ENCODE data around the gene ECE2. TPM values are rescaled to one million over a fixed set of nuclear protein-coding genes. Genes with fewer than 3 reads are reported as not detected.

Gene ECE2
- total RNA-seq, 1 donor from 2014 or later: not detected

DNA sequence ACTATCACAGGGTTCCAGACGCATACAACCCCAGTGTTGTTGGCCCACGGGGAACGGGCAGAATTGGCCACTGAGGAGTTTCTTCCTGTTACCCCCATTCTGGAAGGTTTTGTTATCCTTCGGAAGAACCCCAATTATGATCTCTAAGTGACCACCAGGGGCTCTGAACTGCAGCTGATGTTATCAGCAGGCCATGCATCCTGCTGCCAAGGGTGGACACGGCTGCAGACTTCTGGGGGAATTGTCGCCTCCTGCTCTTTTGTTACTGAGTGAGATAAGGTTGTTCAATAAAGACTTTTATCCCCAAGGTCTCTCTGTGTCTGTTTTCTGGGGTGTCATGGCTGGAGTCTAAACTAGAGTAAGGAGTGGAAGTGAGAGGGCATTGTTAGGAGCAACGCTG lies 32.9 kb downstream of the ECE2 start:
- peak overlapping the region; percentile 25 for H3K27ac Mint-ChIP-seq (ENCODE audit: unreplicated experiment)
- no peaks in the 10 kb centered on the region for H3K9me3 Mint-ChIP-seq (ENCODE audit: low read depth)
- no peaks in the 10 kb centered on the region for H3K27me3 Mint-ChIP-seq (ENCODE audit: low read depth)

DNA sequence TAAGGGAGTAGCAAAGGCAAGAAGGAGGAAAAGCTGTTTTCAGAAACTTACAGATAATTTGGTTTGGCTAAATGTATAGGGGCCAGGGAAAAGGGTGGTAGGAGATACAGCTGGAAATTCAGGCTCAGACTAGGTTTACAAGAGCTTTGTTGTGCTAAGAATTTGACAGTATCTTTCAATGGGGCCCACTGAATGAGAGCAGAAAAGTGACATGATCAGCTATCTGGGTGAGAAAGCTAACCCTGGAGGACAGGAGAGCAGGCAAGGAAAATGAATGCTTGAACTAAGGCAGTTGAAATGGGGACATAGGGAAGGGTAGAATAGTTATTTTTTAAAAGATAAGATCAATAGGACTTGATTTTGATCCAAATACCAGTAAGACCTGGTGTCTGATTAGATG lies 35.8 kb downstream of the ECE2 start:
- Mint-ChIP-seq H3K27me3 (ENCODE audit: low read depth) (no peaks in the 10 kb centered on the region), H3K4me3 (ENCODE audit: unreplicated experiment) (no peak overlapping the region)

More for the DNA sequence above, 32.9 kb downstream of the ECE2 start:
- no peak for DNase-seq (ENCODE audit: low spot score)
- TF ChIP-seq, protein P1, sequence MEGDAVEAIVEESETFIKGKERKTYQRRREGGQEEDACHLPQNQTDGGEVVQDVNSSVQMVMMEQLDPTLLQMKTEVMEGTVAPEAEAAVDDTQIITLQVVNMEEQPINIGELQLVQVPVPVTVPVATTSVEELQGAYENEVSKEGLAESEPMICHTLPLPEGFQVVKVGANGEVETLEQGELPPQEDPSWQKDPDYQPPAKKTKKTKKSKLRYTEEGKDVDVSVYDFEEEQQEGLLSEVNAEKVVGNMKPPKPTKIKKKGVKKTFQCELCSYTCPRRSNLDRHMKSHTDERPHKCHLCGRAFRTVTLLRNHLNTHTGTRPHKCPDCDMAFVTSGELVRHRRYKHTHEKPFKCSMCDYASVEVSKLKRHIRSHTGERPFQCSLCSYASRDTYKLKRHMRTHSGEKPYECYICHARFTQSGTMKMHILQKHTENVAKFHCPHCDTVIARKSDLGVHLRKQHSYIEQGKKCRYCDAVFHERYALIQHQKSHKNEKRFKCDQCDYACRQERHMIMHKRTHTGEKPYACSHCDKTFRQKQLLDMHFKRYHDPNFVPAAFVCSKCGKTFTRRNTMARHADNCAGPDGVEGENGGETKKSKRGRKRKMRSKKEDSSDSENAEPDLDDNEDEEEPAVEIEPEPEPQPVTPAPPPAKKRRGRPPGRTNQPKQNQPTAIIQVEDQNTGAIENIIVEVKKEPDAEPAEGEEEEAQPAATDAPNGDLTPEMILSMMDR (IDR thresholded peaks at IDR 0.05): no peak
- Mint-ChIP-seq H3K4me1 (ENCODE audit: low read depth) (no peaks in the 10 kb centered on the region), H3K36me3 (ENCODE audit: low read depth) (peaks cover 48% of the 10 kb centered on the region), H3K4me3 (ENCODE audit: unreplicated experiment) (no peak overlapping the region)

DNA sequence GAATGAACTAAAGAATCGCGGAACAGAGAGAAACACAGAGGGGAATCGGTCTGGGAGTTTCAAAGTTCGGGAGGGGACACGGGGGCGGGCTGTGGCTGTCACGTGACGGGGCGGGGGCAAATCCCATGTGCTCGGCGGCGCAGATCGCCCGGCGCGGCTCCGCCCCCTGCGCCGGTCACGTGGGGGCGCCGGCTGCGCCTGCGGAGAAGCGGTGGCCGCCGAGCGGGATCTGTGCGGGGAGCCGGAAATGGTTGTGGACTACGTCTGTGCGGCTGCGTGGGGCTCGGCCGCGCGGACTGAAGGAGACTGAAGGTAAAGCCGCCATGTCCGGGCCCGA lies 38.5 kb downstream of the ECE2 start, which contains the start of gene EIF4G1:
TSS of gene EIF4G1 (plus strand) at position 244 of the 337 bp plus-strand sequence. CDS start 1,191 bp downstream, outside the sequence.
- Mint-ChIP-seq H3K4me1 (ENCODE audit: low read depth) (peaks cover 31% of the 10 kb centered on the region), H3K4me3 (ENCODE audit: unreplicated experiment) (peak within 1 kb of the TSS; percentile 84), H3K27me3 (ENCODE audit: low read depth) (no peaks in the 10 kb centered on the region), H3K9me3 (ENCODE audit: low read depth) (no peaks in the 10 kb centered on the region), H3K36me3 (ENCODE audit: low read depth) (peaks cover 14% of the 10 kb centered on the region), H3K27ac (ENCODE audit: unreplicated experiment) (peak within 1 kb of the TSS; percentile 84)
- peak; percentile 98 for DNase-seq (ENCODE audit: low spot score)
- TF ChIP-seq, protein P1 (IDR thresholded peaks at IDR 0.05): no peak

More for the DNA sequence above, 35.8 kb downstream of the ECE2 start:
- peaks cover 28% of the 10 kb centered on the region for H3K36me3 Mint-ChIP-seq (ENCODE audit: low read depth)
- TF ChIP-seq, protein P1 (IDR thresholded peaks at IDR 0.05): no peak
- no peak overlapping the region for H3K27ac Mint-ChIP-seq (ENCODE audit: unreplicated experiment)
- H3K9me3 Mint-ChIP-seq (ENCODE audit: low read depth): no peaks in the 10 kb centered on the region
- peaks cover 8% of the 10 kb centered on the region for H3K4me1 Mint-ChIP-seq (ENCODE audit: low read depth)
- no peak for DNase-seq (ENCODE audit: low spot score)

DNA sequence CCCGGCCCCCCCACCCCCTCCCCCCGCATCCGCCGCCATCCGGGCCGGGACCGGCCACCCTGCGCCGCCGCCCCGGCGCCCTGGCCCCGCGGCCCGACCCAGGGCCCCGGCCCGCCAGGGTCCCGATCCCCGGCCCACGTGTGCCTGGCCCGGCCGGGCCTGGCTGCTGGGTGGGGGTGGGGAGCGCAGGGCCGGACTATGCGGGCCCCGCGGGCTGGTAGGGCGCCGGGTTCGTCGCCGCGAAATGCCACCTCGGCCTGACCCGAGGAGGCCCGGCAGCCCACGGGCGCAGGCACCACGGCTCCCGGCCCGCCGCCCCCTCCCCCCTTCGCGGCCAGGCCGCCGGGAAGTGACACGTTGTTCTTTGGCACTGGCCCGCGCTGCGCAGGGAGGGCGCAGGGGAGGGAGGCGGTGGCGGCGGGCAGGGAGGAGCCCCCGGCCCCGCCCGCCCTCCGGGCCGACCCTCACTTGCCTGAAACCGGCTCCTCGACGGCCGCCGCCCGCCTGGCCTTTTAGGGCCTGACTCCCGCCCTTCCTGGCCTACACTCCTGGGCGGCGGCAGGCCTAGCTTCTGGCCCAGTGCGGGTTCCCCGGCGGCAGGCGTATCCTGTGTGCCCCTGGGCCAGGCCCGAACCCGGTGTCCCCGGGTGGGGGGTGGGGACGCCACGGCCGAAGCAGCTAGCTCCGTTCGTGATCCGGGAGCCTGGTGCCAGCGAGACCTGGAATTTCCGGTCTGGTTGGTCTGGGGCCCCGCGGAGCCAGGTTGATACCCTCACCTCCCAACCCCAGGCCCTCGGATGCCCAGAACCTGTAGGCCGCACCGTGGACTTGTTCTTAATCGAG lies 39.1 kb downstream of the ECE2 start:
- Mint-ChIP-seq H3K9me3 (ENCODE audit: low read depth) (no peaks in the 10 kb centered on the region), H3K4me1 (ENCODE audit: low read depth) (peaks cover 37% of the 10 kb centered on the region), H3K27me3 (ENCODE audit: low read depth) (no peaks in the 10 kb centered on the region), H3K27ac (ENCODE audit: unreplicated experiment) (peak overlapping the region; percentile 74), H3K36me3 (ENCODE audit: low read depth) (peaks cover 12% of the 10 kb centered on the region), H3K4me3 (ENCODE audit: unreplicated experiment) (peak overlapping the region; percentile 84)
- TF ChIP-seq, protein P1 (IDR thresholded peaks at IDR 0.05): no peak
- DNase-seq (ENCODE audit: low spot score): no peak

DNA sequence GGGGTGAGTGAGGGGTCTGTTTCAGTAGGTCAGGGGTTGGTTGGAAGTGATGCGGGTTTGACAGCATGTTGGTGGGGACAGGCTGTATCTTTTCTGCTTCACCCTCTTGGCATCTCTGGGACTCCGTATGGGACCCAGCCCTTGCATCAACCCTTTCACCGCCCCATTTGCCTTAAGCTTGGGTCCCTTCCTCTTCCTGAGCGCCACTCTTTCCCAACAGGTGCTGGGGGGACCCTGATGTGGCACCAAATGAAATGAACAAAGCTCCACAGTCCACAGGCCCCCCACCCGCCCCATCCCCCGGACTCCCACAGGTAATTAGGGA lies 39.7 kb downstream of the ECE2 start:
- peak overlapping the region; percentile 74 for H3K27ac Mint-ChIP-seq (ENCODE audit: unreplicated experiment)
- no peaks in the 10 kb centered on the region for H3K27me3 Mint-ChIP-seq (ENCODE audit: low read depth)
- H3K4me3 Mint-ChIP-seq (ENCODE audit: unreplicated experiment): peak overlapping the region; percentile 84
- DNase-seq (ENCODE audit: low spot score): no peak
- H3K36me3 Mint-ChIP-seq (ENCODE audit: low read depth): peaks cover 12% of the 10 kb centered on the region
- H3K4me1 Mint-ChIP-seq (ENCODE audit: low read depth): peaks cover 42% of the 10 kb centered on the region
- TF ChIP-seq, protein P1 (IDR thresholded peaks at IDR 0.05): no peak
- H3K9me3 Mint-ChIP-seq (ENCODE audit: low read depth): no peaks in the 10 kb centered on the region

All from chondrocyte (in vitro differentiated cells).